H1 (cell line): ENCODE results near the gene RARRES2. TPM values are rescaled to one million over a fixed set of nuclear protein-coding genes. Genes with fewer than 3 reads are reported as not detected.

Source experiments
- CTCF ChIA-PET: fragments of 300-600 bp; sonication (Branson Sonifier 250); formaldehyde crosslinking; loops from one replicate; lab custom pipeline; 2021; ENCODE audit not compliant: partially characterized antibody; lab: Charles Lee
- POLR2A ChIA-PET: fragments of 300-600 bp; sonication (Branson Sonifier 250); formaldehyde crosslinking; loops from one replicate; lab custom pipeline; 2021; ENCODE audit warnings: inconsistent platforms; ENCODE audit not compliant: partially characterized antibody; lab: Charles Lee
- DNase-seq, 2 experiments: peaks; one replicate each; pipeline versions ENCODE4 v3.0.0 to v3.0.0-alpha.2; 2010 to 2022; ENCODE audit warnings: low spot score in 2 of 2, low read depth in 1 of 2, mixed read lengths in 1 of 2
- FAIRE-seq: peaks from 2 replicates; lab custom pipeline; 2011; peaks lifted over from hg19 to GRCh38; lab: Jason Lieb, UNC
- H2AFZ ChIP-seq: 2 replicates; pipeline ENCODE4 v1.8.1; 2012; ENCODE audit warnings: low read length, inconsistent platforms
- H2AK5ac ChIP-seq: 2 replicates; pipeline ENCODE4 v1.6.1; 2013; ENCODE audit warnings: low read depth, low read length
- H2BK120ac ChIP-seq: replicated peaks from 2 replicates; pipeline ENCODE3; 2013; ENCODE audit warnings: low read depth, low read length, inconsistent platforms
- H2BK12ac ChIP-seq: 2 replicates; pipeline ENCODE4 v1.6.1; 2013; ENCODE audit warnings: low read depth, low read length
- H2BK15ac ChIP-seq: 2 replicates; pipeline ENCODE4 v1.6.1; 2013; ENCODE audit warnings: low read length
- H2BK20ac ChIP-seq: 2 replicates; pipeline ENCODE4 v1.6.1; 2013; ENCODE audit warnings: low read length
- H2BK5ac ChIP-seq: 2 replicates; pipeline ENCODE4 v1.6.1; 2013; ENCODE audit warnings: low read depth, low read length
- H3K14ac ChIP-seq: 2 replicates; pipeline ENCODE4 v1.6.1; 2013; ENCODE audit warnings: inconsistent platforms; ENCODE audit not compliant: insufficient read length
- H3K18ac ChIP-seq: 2 replicates; pipeline ENCODE4 v1.6.1; 2013; ENCODE audit warnings: low read length; ENCODE audit errors: extremely low read depth
- H3K23ac ChIP-seq: 2 replicates; pipeline ENCODE4 v1.6.1; 2013; ENCODE audit warnings: inconsistent platforms; ENCODE audit not compliant: insufficient read length
- H3K23me2 ChIP-seq: 2 replicates; pipeline ENCODE4 v1.6.1; 2013; ENCODE audit warnings: low read depth, low read length
- H3K27ac ChIP-seq: 2 replicates; pipeline ENCODE4 v1.6.1; 2011; ENCODE audit warnings: low read depth, low read length, inconsistent platforms
- H3K27me3 ChIP-seq, 4 experiments: replicated peaks in 1 of 4; 1 replicate in 1 of 4; 2 replicates in 3 of 4; pipeline versions ENCODE4 v1.6.1 to v1.8.1; 2011 to 2013; ENCODE audit warnings: low read length in 3 of 4, mild to moderate bottlenecking in 3 of 4, inconsistent platforms in 2 of 4, mixed read lengths in 2 of 4, moderate library complexity in 1 of 4; ENCODE audit not compliant: control insufficient read depth in 3 of 4, insufficient read depth in 3 of 4; ENCODE audit errors: extremely low read depth in 1 of 4
- H3K36me3 ChIP-seq, 4 experiments: 2 replicates each; pipeline versions ENCODE4 v1.6.1 to v1.8.1; 2011 to 2013; ENCODE audit warnings: mild to moderate bottlenecking in 4 of 4, low read length in 3 of 4, moderate library complexity in 2 of 4, control low read depth in 1 of 4, inconsistent platforms in 1 of 4; ENCODE audit not compliant: insufficient read depth in 4 of 4, control insufficient read depth in 2 of 4
- H3K4ac ChIP-seq: replicated peaks from 2 replicates; pipeline ENCODE3; 2013; ENCODE audit warnings: low read length, low read depth, mixed read lengths, inconsistent platforms; ENCODE audit not compliant: insufficient read length
- H3K4me1 ChIP-seq, 4 experiments: replicated peaks in 1 of 4; 1 replicate in 1 of 4; 2 replicates in 3 of 4; pipeline versions ENCODE4 v1.6.1 to v1.8.1; 2011 to 2013; ENCODE audit warnings: low read length in 3 of 4, inconsistent platforms in 2 of 4, mixed read lengths in 1 of 4; ENCODE audit not compliant: insufficient read depth in 4 of 4, control insufficient read depth in 3 of 4
- H3K4me2 ChIP-seq, 2 experiments: 2 replicates each; pipeline versions ENCODE4 v1.6.1 to v1.8.1; 2011 to 2013; ENCODE audit warnings: low read depth in 2 of 2, low read length in 2 of 2, control low read depth in 1 of 2, inconsistent platforms in 1 of 2, mild to moderate bottlenecking in 1 of 2; ENCODE audit not compliant: insufficient read depth in 1 of 2
- H3K4me3 ChIP-seq, 4 experiments: fragments of 200-600, 300-600 bp in 1 of 4; sonication (generic), shearing (Covaris generic), sonication (Bioruptor Twin) in 1 of 4; 2 replicates each; pipeline versions ENCODE4 v1.5.1 to v1.8.1; 2011 to 2016; ENCODE audit warnings: low read length in 4 of 4, low read depth in 3 of 4, control low read depth in 2 of 4, inconsistent platforms in 2 of 4, mild to moderate bottlenecking in 2 of 4, mixed read lengths in 1 of 4, moderate library complexity in 1 of 4; ENCODE audit not compliant: insufficient read depth in 2 of 4; ENCODE audit errors: extremely low read depth in 1 of 4
- H3K56ac ChIP-seq: replicated peaks from 2 replicates; pipeline ENCODE3; 2013; ENCODE audit warnings: low read depth, mild to moderate bottlenecking, mixed read lengths, low read length, inconsistent platforms; ENCODE audit not compliant: insufficient read length
- H3K79me1 ChIP-seq: 2 replicates; pipeline ENCODE4 v1.6.1; 2013; ENCODE audit warnings: low read depth, low read length, control low read depth
- H3K79me2 ChIP-seq, 2 experiments: 2 replicates each; pipeline versions ENCODE4 v1.6.1 to v1.8.1; 2012 to 2013; ENCODE audit warnings: low read length in 2 of 2, mild to moderate bottlenecking in 2 of 2, inconsistent platforms in 1 of 2; ENCODE audit not compliant: insufficient read depth in 2 of 2, control insufficient read depth in 1 of 2
- H3K9ac ChIP-seq, 4 experiments: replicated peaks in 1 of 4; 1 replicate in 1 of 4; 2 replicates in 3 of 4; pipeline versions ENCODE4 v1.6.1 to v1.8.1; 2011 to 2013; ENCODE audit warnings: low read depth in 3 of 4, low read length in 3 of 4, control low read depth in 2 of 4, mild to moderate bottlenecking in 2 of 4, moderate library complexity in 2 of 4, inconsistent platforms in 1 of 4; ENCODE audit errors: extremely low read depth in 1 of 4
- H3K9me3 ChIP-seq, 2 experiments: 2 replicates each; pipeline versions ENCODE4 v1.6.1 to v1.8.1; 2012 to 2013; ENCODE audit warnings: mild to moderate bottlenecking in 2 of 2, moderate library complexity in 2 of 2, control low read depth in 1 of 2, inconsistent platforms in 1 of 2, low read depth in 1 of 2, low read length in 1 of 2, mixed read lengths in 1 of 2; ENCODE audit not compliant: insufficient read depth in 2 of 2
- H4K20me1 ChIP-seq, 2 experiments: replicated peaks in 1 of 2; 2 replicates each; pipeline versions ENCODE3 to v1.8.1; 2011 to 2013; ENCODE audit warnings: inconsistent platforms in 2 of 2, low read length in 2 of 2, mild to moderate bottlenecking in 1 of 2; ENCODE audit not compliant: insufficient read depth in 2 of 2, control insufficient read depth in 1 of 2
- H4K5ac ChIP-seq: 2 replicates; pipeline ENCODE4 v1.6.1; 2013; ENCODE audit warnings: low read length, low read depth, mixed read lengths, inconsistent platforms; ENCODE audit not compliant: insufficient read length
- H4K8ac ChIP-seq: 2 replicates; pipeline ENCODE4 v1.8.0; 2013; ENCODE audit warnings: mild to moderate bottlenecking, moderate library complexity, low read length, inconsistent platforms; ENCODE audit not compliant: insufficient read depth; ENCODE audit errors: extremely low read depth
- H4K91ac ChIP-seq: replicated peaks from 2 replicates; pipeline ENCODE3; 2013; ENCODE audit warnings: low read length, mixed read lengths, inconsistent platforms; ENCODE audit not compliant: insufficient read length
- CBX5 ChIP-seq: fragments of 300-800, 300-1000 bp; sonication (generic); IDR thresholded peaks from 2 replicates; pipeline ENCODE4 v1.7.1; 2016; ENCODE audit warnings: antibody characterized with exemption, low read length, low read depth
- CBX8 ChIP-seq: fragments of 300-800, 300-1000 bp; sonication (generic); IDR thresholded peaks from 2 replicates; pipeline ENCODE4 v1.7.1; 2016; ENCODE audit warnings: low read depth, low read length, borderline replicate concordance
- CHD2 ChIP-seq: IDR thresholded peaks from 2 replicates; pipeline ENCODE4 v1.6.1; 2012; ENCODE audit warnings: low read length, improper control_type of control experiment
- HDAC2 ChIP-seq, 2 experiments: fragments of 300-600 bp in 1 of 2; sonication (generic) in 1 of 2; IDR thresholded peaks; 2 replicates each; pipeline ENCODE4 v1.6.1; 2011 to 2012; ENCODE audit warnings: low read depth in 2 of 2, low read length in 2 of 2, mild to moderate bottlenecking in 2 of 2, moderate library complexity in 2 of 2, borderline replicate concordance in 1 of 2, inconsistent platforms in 1 of 2
- JUND ChIP-seq: IDR thresholded peaks from 2 replicates; pipeline ENCODE4 v1.6.1; 2011; ENCODE audit warnings: mild to moderate bottlenecking, improper control_type of control experiment, low read length
- KDM5A ChIP-seq: fragments of 200-600 bp; IDR thresholded peaks from 2 replicates; pipeline ENCODE4 v1.7.1; 2012; ENCODE audit warnings: mild to moderate bottlenecking, low read length, inconsistent platforms, mixed read lengths
- RBBP5 ChIP-seq: IDR thresholded peaks from 2 replicates; pipeline ENCODE4 v1.7.1; 2012; ENCODE audit warnings: low read depth, mild to moderate bottlenecking, inconsistent platforms, low read length, moderate library complexity, borderline replicate concordance
- RNF2 ChIP-seq: fragments of 200-900, 300-1000 bp; sonication (generic); IDR thresholded peaks from 2 replicates; pipeline ENCODE4 v1.7.1; 2016; ENCODE audit warnings: borderline replicate concordance, low read depth, mild to moderate bottlenecking, antibody characterized with exemption, low read length; ENCODE audit not compliant: poor library complexity, severe bottlenecking; ENCODE audit errors: missing control alignments
- SIX5 ChIP-seq: IDR thresholded peaks from 2 replicates; pipeline ENCODE4 v1.6.1; 2011; ENCODE audit warnings: mild to moderate bottlenecking, low read depth, low read length
- YY1 ChIP-seq: IDR thresholded peaks from 2 replicates; pipeline ENCODE4 v1.6.1; 2011; ENCODE audit warnings: low read depth, mild to moderate bottlenecking, low read length
- ZNF274 ChIP-seq: IDR thresholded peaks from 2 replicates; pipeline ENCODE4 v1.7.0; 2012; ENCODE audit warnings: low read length, borderline replicate concordance; ENCODE audit errors: extremely low read depth
- WGBS, 2 experiments: shearing (Covaris generic) in 1 of 2; methylation state at CpG; one replicate each; pipeline versions ENCODE4 v1.1.6 to v1.1.7; 2013 to 2015; ENCODE audit warnings: low lambda C conversion rate in 2 of 2, mixed read lengths in 2 of 2, inconsistent platforms in 1 of 2, low coverage in 1 of 2, missing lambda C conversion rate in 1 of 2; ENCODE audit not compliant: insufficient replicate concordance in 2 of 2, insufficient coverage in 1 of 2, insufficient read length in 1 of 2; ENCODE audit errors: extremely low coverage in 1 of 2, missing lambda C conversion rate in 1 of 2; 5-methylcytosine and 5-hydroxymethylcytosine counted together
- polyA plus RNA-seq, 7 experiments: library from polyadenylated mRNA; depleted of rRNA in 3 of 7; stranded (reverse) in 5 of 7; unstranded in 2 of 7; fragments of >200 nt in 5 of 7; fragments of 200-250 nt in 2 of 7; gene quantifications; 1 replicate in 5 of 7; 2 replicates in 1 of 7; 4 replicates in 1 of 7; pipeline versions ENCODE4 v1.2.1 to v1.2.3, GENCODE V29; 2011 to 2013; ENCODE audit warnings: missing spikeins in 2 of 7, mixed read lengths in 2 of 7
- total RNA-seq: library from RNA; stranded (reverse); fragmentation: NEBNext Ultra II Directional; extraction: Animal tissue kit (Norgen Biotek cat#: 25700); gene quantifications from 2 replicates; pipeline ENCODE4 v1.2.1, GENCODE V29; 2021

RARRES2 gene
- total and polyA plus RNA-seq, 2 of the 8 experiments (the other 6 are each of a cell fraction or from before 2014, with no cell fraction given): 254 to 441 TPM

DNA sequence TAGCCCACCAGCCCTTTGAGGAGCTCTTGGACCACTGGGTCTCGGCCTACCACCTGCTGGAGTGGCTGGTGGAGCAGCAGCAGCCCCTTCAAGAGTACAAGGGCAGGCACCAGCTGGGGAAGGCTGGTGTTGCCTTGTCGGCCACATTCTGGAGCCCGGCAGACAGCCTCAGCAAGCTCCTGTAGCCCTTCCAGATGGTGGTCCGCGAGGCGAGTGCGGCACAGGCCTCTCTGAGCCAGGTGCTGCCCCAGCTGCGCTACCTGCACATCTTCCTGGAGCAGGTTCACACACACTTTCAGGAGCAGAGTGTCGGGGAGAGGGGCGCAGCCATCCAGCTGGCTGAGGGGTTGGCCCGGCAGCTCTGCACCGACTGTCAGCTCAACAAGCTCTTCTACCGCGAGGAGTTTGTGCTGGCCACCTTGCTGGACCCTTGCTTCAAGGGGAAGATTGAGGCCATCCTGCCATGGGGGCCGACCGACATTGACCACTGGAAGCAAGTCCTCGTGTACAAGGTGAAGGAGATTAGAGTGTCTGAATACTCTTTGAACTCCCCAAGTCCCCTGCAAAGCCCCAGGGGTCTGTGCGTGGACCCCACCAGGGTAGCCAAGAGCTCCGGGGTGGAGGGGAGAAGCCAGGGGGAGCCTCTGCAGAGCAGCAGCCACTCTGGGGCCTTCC is 11.1 kb downstream of the RARRES2 start:
- Histone ChIP-seq H3K4me2 (peak overlapping the region in 1 of 2 experiments; percentile 56; a peak in 2 of 4 replicates), H3K18ac (peak overlapping the region; percentile 97), H3K23ac (no peak overlapping the region), H3K56ac (no peak overlapping the region), H2BK12ac (peak overlapping the region; percentile 98; the same call in 1 of the 2 replicates), H3K9ac (no peak overlapping the region), H3K27ac (peak overlapping the region; percentile 32; the same call in 1 of the 2 replicates), H2BK5ac (peak overlapping the region; percentile 96), H3K9me3 (no peaks in the 10 kb centered on the region), H3K14ac (no peak overlapping the region), H3K4me3 (no peak overlapping the region), H3K79me2 (peaks cover 0 to 7% of the 10 kb centered on the region in 2 experiments; a peak in 1 of 4 replicates), H4K91ac (peak overlapping the region; percentile 96), H4K8ac (no peak overlapping the region; the same call in 1 of the 2 replicates), H3K36me3 (peaks cover 5 to 12% (median 8%) of the 10 kb centered on the region in 4 experiments; a peak in 7 of 8 replicates), H2BK120ac (peak overlapping the region; percentile 79), H2BK20ac (peak overlapping the region; percentile 93), H3K4me1 (peaks cover 11 to 31% (median 21%) of the 10 kb centered on the region in 4 experiments), H4K20me1 (no peaks in the 10 kb centered on the region), H3K4ac (peak overlapping the region; percentile 41), H3K79me1 (peaks cover 2% of the 10 kb centered on the region; the same call in 1 of the 2 replicates), H4K5ac (peak overlapping the region; percentile 56), H3K23me2 (no peaks in the 10 kb centered on the region), H2AFZ (no peak overlapping the region), H2AK5ac (peak overlapping the region; percentile 69; the same call in 1 of the 2 replicates), H2BK15ac (peak overlapping the region; percentile 88; the same call in 1 of the 2 replicates), H3K27me3 (0 out of 7 replicates have a peak, but pooled peaks cover 0 to 2% (median 0%) of the 10 kb centered on the region in 4 experiments)
- ChIA-PET POLR2A (interaction anchor here (0.7 to 2.3 kb wide), 15 partner anchors 9 to 101 kb away, joined by 3 to 22 read pairs (median 6); partner anchors contain the start of genes RARRES2 and REPIN1), CTCF (interaction anchor here (0.6 to 1.9 kb wide), 6 partner anchors 9 to 92 kb away, joined by 3 to 8 read pairs (median 4); no protein-coding TSS in a partner anchor)
- WGBS, 2 experiments: 94% methylated on average over 19 of the region's 19 CpGs; no CpG with 5 or more reads in 1 of the 2 experiments
- DNase-seq (no peak), FAIRE-seq (no peak)
- TF ChIP-seq HDAC2 (IDR thresholded peaks at IDR 0.05; ENCODE audit: borderline replicate concordance in 1 of 2, low read depth in 2 of 2, low read length in 2 of 2): no peak
- TF ChIP-seq RNF2: no peak
- no peak for TF ChIP-seq CHD2
- no peak for TF ChIP-seq CBX8
- no peak for TF ChIP-seq ZNF274
- TF ChIP-seq RBBP5: no peak
- no peak for TF ChIP-seq CBX5
- no peak for TF ChIP-seq KDM5A
- no peak for TF ChIP-seq YY1
- TF ChIP-seq JUND: no peak
- TF ChIP-seq SIX5: no peak
